Measurements from ENCODE around the gene NDC1.

- TF ChIP-seq POLR2A (IDR thresholded peaks at IDR 0.05; ENCODE audit: low read length) (peak; percentile 76), GATA1 (IDR thresholded peaks at IDR 0.05; ENCODE audit: low read depth, low read length) (no peak)
Measured at GRCh38 chr1:53837924-53838653, at the start of gene NDC1.
